Measurements from ENCODE around the gene DIPK1A. TPM values are rescaled to one million over a fixed set of nuclear protein-coding genes. Genes with fewer than 3 reads are reported as not detected.

The DIPK1A gene
- polyA plus RNA-seq, 1 donor = 7.7 TPM

Other genes starting within 250 kb of the DIPK1A start
- 12.8 TPM for gene EVI5, start 176.4 kb downstream of the DIPK1A start, polyA plus RNA-seq (ENCODE audit: insufficient read length)
- gene RPL5, start 129.4 kb downstream of the DIPK1A start, polyA plus RNA-seq (ENCODE audit: insufficient read length) = 2,343 TPM
- 23.7 TPM for gene MTF2, start 117.8 kb upstream of the DIPK1A start, polyA plus RNA-seq (ENCODE audit: insufficient read length)
- 27.9 TPM for gene TMED5, start 219.0 kb upstream of the DIPK1A start, polyA plus RNA-seq (ENCODE audit: insufficient read length)
- gene CCDC18, start 219.3 kb upstream of the DIPK1A start, polyA plus RNA-seq (ENCODE audit: insufficient read length) = 4.3 TPM